SU-DHL-6 (cell line): Measurements from ENCODE around the gene KIFC1.

ENCODE experiments used
- CTCF ChIP-seq: fragments of 200-600 bp; sonication (generic); IDR thresholded peaks from one replicate; pipeline ENCODE4 v1.5.1; 2017; ENCODE audit warnings: antibody characterized with exemption, mild to moderate bottlenecking, low read length, moderate library complexity; ENCODE audit not compliant: insufficient read depth, poor library complexity, severe bottlenecking
- EZH2phosphoT487 ChIP-seq: fragments of 200-600 bp; sonication (generic), shearing (Covaris generic); conservative IDR thresholded peaks from 2 replicates; pipeline ENCODE4 v1.6.1; 2018; ENCODE audit warnings: mild to moderate bottlenecking, antibody characterized with exemption, low read length, moderate library complexity, mixed read lengths

- no peak for TF ChIP-seq CTCF
- no peak for TF ChIP-seq EZH2phosphoT487
These were observed 1.4 kb downstream of the KIFC1 start for GRCh38 chr6:33392979-33393378.
